Measurements from ENCODE around the gene TAPBPL.
"Not testable (repeated sequence)": the region's sequence is repeated elsewhere in the genome, so short reads cannot be mapped to it uniquely, and the experiment has no call there.

Gene TAPBPL

GRCh38 chr12:6451348-6452244 lies at the start of gene TAPBPL:
TSS of gene TAPBPL (plus strand) at chr12:6452042. CDS start at chr12:6452249, 207 bp downstream.
- DNase-seq (ENCODE audit: low spot score) = peak; percentile 88

GRCh38 chr12:6404390-6404789 lies 47.5 kb upstream of the TAPBPL start:
- no peak for DNase-seq (ENCODE audit: low spot score)

- DNase-seq (ENCODE audit: low spot score) = no peak
These were observed 45.9 kb upstream of the TAPBPL start for GRCh38 chr12:6405963-6406362.

GRCh38 chr12:6407236-6407954 lies 44.4 kb upstream of the TAPBPL start:
- DNase-seq (ENCODE audit: low spot score) = no peak

GRCh38 chr12:6416596-6416995 lies 35.2 kb upstream of the TAPBPL start:
- DNase-seq (ENCODE audit: low spot score) = no peak

GRCh38 chr12:6418796-6419195 lies 33.0 kb upstream of the TAPBPL start:
- no peak for DNase-seq (ENCODE audit: low spot score)

GRCh38 chr12:6420364-6420763 lies 31.5 kb upstream of the TAPBPL start:
- no peak for DNase-seq (ENCODE audit: low spot score)

- DNase-seq (ENCODE audit: low spot score) = peak; percentile 92
These were observed 28.4 kb upstream of the TAPBPL start for GRCh38 chr12:6423267-6424007.

GRCh38 chr12:6424008-6424347 lies 27.9 kb upstream of the TAPBPL start:
- no peak for DNase-seq (ENCODE audit: low spot score)

GRCh38 chr12:6424866-6425265 lies 27.0 kb upstream of the TAPBPL start:
- DNase-seq (ENCODE audit: low spot score) = no peak

- DNase-seq (ENCODE audit: low spot score) = no peak
These were observed 26.0 kb upstream of the TAPBPL start for GRCh38 chr12:6425590-6426531.

GRCh38 chr12:6426882-6427671 lies 24.8 kb upstream of the TAPBPL start:
- DNase-seq (ENCODE audit: low spot score) = no peak

- not testable (repeated sequence) for DNase-seq (ENCODE audit: low spot score)
These were observed 24.0 kb upstream of the TAPBPL start for GRCh38 chr12:6427796-6428195.

- DNase-seq (ENCODE audit: low spot score) = no peak
These were observed 23.5 kb upstream of the TAPBPL start for GRCh38 chr12:6428326-6428725.

GRCh38 chr12:6430124-6430989 lies 21.5 kb upstream of the TAPBPL start:
- peak; percentile 46 for DNase-seq (ENCODE audit: low spot score)

GRCh38 chr12:6432991-6433390 lies 18.9 kb upstream of the TAPBPL start:
- no peak for DNase-seq (ENCODE audit: low spot score)

GRCh38 chr12:6434205-6435140 lies 17.4 kb upstream of the TAPBPL start:
- no peak for DNase-seq (ENCODE audit: low spot score)

GRCh38 chr12:6435961-6436715 lies 15.7 kb upstream of the TAPBPL start:
- no peak for DNase-seq (ENCODE audit: low spot score)
